CD14-positive monocyte (primary cell): Measurements from ENCODE around the gene ARID4B. TPM values are rescaled to one million over a fixed set of nuclear protein-coding genes. Genes with fewer than 3 reads are reported as not detected.
"Not testable (repeated sequence)": the region's sequence is repeated elsewhere in the genome, so short reads cannot be mapped to it uniquely, and the experiment has no call there.

Experiments used
- DNase-seq, 3 donors: peaks; one replicate each; pipeline ENCODE4 v3.0.0-alpha.2; 2011 to 2022
- H2AFZ ChIP-seq: 2 replicates; pipeline ENCODE4 v1.6.0; 2012; ENCODE audit warnings: mild to moderate bottlenecking, low read depth, low read length, inconsistent platforms; ENCODE audit not compliant: insufficient read depth, poor library complexity, severe bottlenecking
- H3K27ac ChIP-seq, 2 donors: 1 replicate in 1 of 2; 2 replicates in 1 of 2; pipeline ENCODE4 v1.5.1; 2012 to 2013; ENCODE audit warnings: low read length in 2 of 2, control low read depth in 1 of 2, inconsistent platforms in 1 of 2, low read depth in 1 of 2, mild to moderate bottlenecking in 1 of 2
- H3K27me3 ChIP-seq, 2 donors: one replicate each; pipeline versions ENCODE4 v1.6.0 to v1.6.1; 2011 to 2013; ENCODE audit warnings: low read length in 2 of 2; ENCODE audit not compliant: control insufficient read depth in 2 of 2, insufficient read depth in 2 of 2
- H3K36me3 ChIP-seq, 2 donors: replicated peaks in 1 of 2; 1 replicate in 1 of 2; 2 replicates in 1 of 2; pipeline versions ENCODE4 v1.5.1 to v1.6.1; 2012 to 2013; ENCODE audit warnings: low read length in 2 of 2, control low read depth in 1 of 2, inconsistent platforms in 1 of 2, mild to moderate bottlenecking in 1 of 2; ENCODE audit not compliant: insufficient read depth in 2 of 2, control insufficient read depth in 1 of 2
- H3K4me1 ChIP-seq, 2 donors: 1 replicate in 1 of 2; 2 replicates in 1 of 2; pipeline versions ENCODE4 v1.5.1 to v1.6.1; 2012 to 2013; ENCODE audit warnings: low read length in 2 of 2, control low read depth in 1 of 2, inconsistent platforms in 1 of 2, mild to moderate bottlenecking in 1 of 2, moderate library complexity in 1 of 2; ENCODE audit not compliant: insufficient read depth in 2 of 2, control insufficient read depth in 1 of 2
- H3K4me2 ChIP-seq: replicated peaks from 2 replicates; pipeline ENCODE3; 2012; ENCODE audit warnings: low read length, moderate library complexity, mild to moderate bottlenecking; ENCODE audit not compliant: poor library complexity, severe bottlenecking; ENCODE audit errors: extremely low read depth
- H3K4me3 ChIP-seq, 3 experiments: fragments of 200-600 bp in 1 of 3; sonication (generic) in 1 of 3; replicated peaks in 1 of 3; 1 replicate in 2 of 3; 2 replicates in 1 of 3; pipeline ENCODE4 v1.5.1; 2011 to 2013; ENCODE audit warnings: low read length in 3 of 3, mild to moderate bottlenecking in 3 of 3, control low read depth in 2 of 3, low read depth in 2 of 3, inconsistent platforms in 1 of 3, moderate library complexity in 1 of 3
- H3K79me2 ChIP-seq: 2 replicates; pipeline ENCODE4 v1.6.0; 2012; ENCODE audit warnings: mild to moderate bottlenecking, control low read depth, inconsistent platforms, low read length, moderate library complexity; ENCODE audit not compliant: insufficient read depth
- H3K9ac ChIP-seq: 2 replicates; pipeline ENCODE4 v1.6.0; 2017; ENCODE audit warnings: low read length, mild to moderate bottlenecking; ENCODE audit not compliant: insufficient read depth, poor library complexity, severe bottlenecking
- H3K9me3 ChIP-seq, 2 donors: replicated peaks in 1 of 2; 1 replicate in 1 of 2; 2 replicates in 1 of 2; pipeline versions ENCODE4 v1.5.1 to v1.6.1; 2012 to 2013; ENCODE audit warnings: low read length in 2 of 2, control low read depth in 1 of 2; ENCODE audit not compliant: control insufficient read depth in 1 of 2, insufficient read depth in 1 of 2
- H4K20me1 ChIP-seq: 2 replicates; pipeline ENCODE4 v1.6.0; 2012; ENCODE audit warnings: mild to moderate bottlenecking, low read length, control low read depth, moderate library complexity; ENCODE audit not compliant: insufficient read depth
- H3K27ac Mint-ChIP-seq, 7 donors: one replicate each; pipeline ENCODE4 v1.8.0; 2020; ENCODE audit warnings: mild to moderate bottlenecking in 7 of 7, mixed read lengths in 7 of 7, moderate library complexity in 6 of 7, inconsistent platforms in 2 of 7
- H3K27me3 Mint-ChIP-seq, 3 donors: one replicate each; pipeline ENCODE4 v1.8.0; 2021 to 2022; ENCODE audit warnings: low read depth in 3 of 3, mild to moderate bottlenecking in 3 of 3, mixed read lengths in 3 of 3, moderate library complexity in 3 of 3, inconsistent platforms in 1 of 3
- H3K36me3 Mint-ChIP-seq, 2 donors: one replicate each; pipeline ENCODE4 v1.8.0; 2020; ENCODE audit warnings: mixed read lengths in 2 of 2, inconsistent platforms in 1 of 2, mild to moderate bottlenecking in 1 of 2
- H3K4me1 Mint-ChIP-seq: one replicate; pipeline ENCODE4 v1.8.0; 2020; ENCODE audit warnings: mild to moderate bottlenecking, mixed read lengths
- H3K4me3 Mint-ChIP-seq, 2 donors: one replicate each; pipeline ENCODE4 v1.8.0; 2020; ENCODE audit warnings: mild to moderate bottlenecking in 2 of 2, mixed read lengths in 2 of 2, moderate library complexity in 1 of 2
- H3K9me3 Mint-ChIP-seq, 7 donors: one replicate each; pipeline ENCODE4 v1.8.0; 2020 to 2022; ENCODE audit warnings: mixed read lengths in 7 of 7, mild to moderate bottlenecking in 6 of 7, moderate library complexity in 6 of 7, inconsistent platforms in 2 of 7
- CTCF ChIP-seq: fragments of 200-600 bp; IDR thresholded peaks from one replicate; pipeline ENCODE4 v1.8.0; 2022; ENCODE audit warnings: antibody characterized with exemption, mild to moderate bottlenecking
- WGBS: methylation state at CpG from one replicate; pipeline ENCODE4 v1.1.5; 2013; ENCODE audit warnings: missing lambda C conversion rate; ENCODE audit not compliant: insufficient coverage; 5-methylcytosine and 5-hydroxymethylcytosine counted together
- intact Hi-C, 2 donors: fragments of 100-400 bp; cut with micrococcal nuclease; formaldehyde crosslinking; loops; one replicate each; pipeline versions ENCODE4 v1.15.0 to v1.15.1; 2023
- polyA plus RNA-seq, 3 donors: library from polyadenylated mRNA; depleted of rRNA in 1 of 3; unstranded in 2 of 3; stranded (reverse) in 1 of 3; fragments of 300-500 nt in 2 of 3; fragments of >200 nt in 1 of 3; fragmentation: Illumina TruSeq in 2 of 3; gene quantifications; 1 replicate in 2 of 3; 2 replicates in 1 of 3; pipeline ENCODE4 v1.2.3, GENCODE V29; 2012 to 2021

Gene ARID4B
- polyA plus RNA-seq, 3 donors = 9.3 to 15.4 (median 11.1) TPM

GRCh38 chr1:235160383-235160956 is 167.5 kb downstream of the ARID4B start:
- H3K4me3 Mint-ChIP-seq = peak overlapping the region; percentile 99 to 100
- peaks cover 47% of the 10 kb centered on the region for H3K79me2 ChIP-seq
- intact Hi-C loops = loop anchor here (5.0 kb wide), 2 partner anchors 33 to 167 kb away; partner anchors contain the start of genes ARID4B (in 1 of the 2), GGPS1 (in 1 of the 2) and TOMM20 (in 1 of the 2)
- peaks cover 12% of the 10 kb centered on the region for H3K4me1 Mint-ChIP-seq
- 0% methylated on average over 8 of the region's 14 CpGs for WGBS
- no peaks in the 10 kb centered on the region for H3K9me3 ChIP-seq
- peak overlapping the region; percentile 85 for H2AFZ ChIP-seq
- H3K9me3 Mint-ChIP-seq = peaks cover 0 to 5% (median 0%) of the 10 kb centered on the region in 7 donors
- peak overlapping the region; percentile 94 to 96 for H3K27ac ChIP-seq
- no peaks in the 10 kb centered on the region for H3K27me3 ChIP-seq
- H3K36me3 ChIP-seq = peaks cover 29 to 32% of the 10 kb centered on the region in 2 donors
- peak overlapping the region; percentile 97 to 99 (median 99) for H3K27ac Mint-ChIP-seq
- DNase-seq = peak in 1 of 3 donors; percentile 25
- H3K4me2 ChIP-seq = peak overlapping the region; percentile 86
- H3K9ac ChIP-seq = peak overlapping the region; percentile 84
- H3K27me3 Mint-ChIP-seq = no peaks in the 10 kb centered on the region
- H4K20me1 ChIP-seq = peaks cover 7% of the 10 kb centered on the region
- H3K36me3 Mint-ChIP-seq = peaks cover 4 to 17% of the 10 kb centered on the region in 2 donors
- peak overlapping the region; percentile 75 to 97 (median 95) for H3K4me3 ChIP-seq
- peaks cover 14 to 23% of the 10 kb centered on the region in 2 donors for H3K4me1 ChIP-seq
- no peak for TF ChIP-seq CTCF

GRCh38 chr1:235159930-235160329 is 168.0 kb downstream of the ARID4B start:
- H3K79me2 ChIP-seq = peaks cover 47% of the 10 kb centered on the region
- peak overlapping the region in 2 of 3 experiments; percentile 75 to 95 for H3K4me3 ChIP-seq
- peaks cover 14 to 23% of the 10 kb centered on the region in 2 donors for H3K4me1 ChIP-seq
- H3K4me3 Mint-ChIP-seq = peak overlapping the region; percentile 99 to 100
- H3K27ac Mint-ChIP-seq = peak overlapping the region; percentile 53 to 99 (median 97)
- peak overlapping the region; percentile 86 for H3K4me2 ChIP-seq
- H3K27me3 ChIP-seq, H4K20me1 ChIP-seq, DNase-seq, H3K9me3 ChIP-seq, H3K9me3 Mint-ChIP-seq, H3K27me3 Mint-ChIP-seq: not testable (repeated sequence)
- peak overlapping the region; percentile 84 for H3K9ac ChIP-seq
- peaks cover 12% of the 10 kb centered on the region for H3K4me1 Mint-ChIP-seq
- H3K36me3 ChIP-seq = peaks cover 29 to 37% of the 10 kb centered on the region in 2 donors
- 96% methylated on average over 3 of the region's 9 CpGs for WGBS
- H3K36me3 Mint-ChIP-seq = peaks cover 6 to 19% of the 10 kb centered on the region in 2 donors
- H3K27ac ChIP-seq = peak overlapping the region in 1 of 2 donors; percentile 94
- peak overlapping the region; percentile 85 for H2AFZ ChIP-seq
- intact Hi-C loops = loop anchor here (5.0 kb wide), 2 partner anchors 33 to 167 kb away; partner anchors contain the start of genes ARID4B (in 1 of the 2), GGPS1 (in 1 of the 2) and TOMM20 (in 1 of the 2)

GRCh38 chr1:235159284-235159683 is 168.7 kb downstream of the ARID4B start:
- DNase-seq, H3K4me2 ChIP-seq, H2AFZ ChIP-seq, H3K9me3 Mint-ChIP-seq, H3K27me3 ChIP-seq, H3K4me3 ChIP-seq, intact Hi-C loops, H3K27me3 Mint-ChIP-seq, H3K9me3 ChIP-seq, H3K4me3 Mint-ChIP-seq, H3K9ac ChIP-seq, H3K27ac ChIP-seq, H4K20me1 ChIP-seq: not testable (repeated sequence)
- H3K4me1 ChIP-seq = peaks cover 14 to 23% of the 10 kb centered on the region in 2 donors
- peaks cover 13 to 26% of the 10 kb centered on the region in 2 donors for H3K36me3 Mint-ChIP-seq
- H3K4me1 Mint-ChIP-seq = peaks cover 12% of the 10 kb centered on the region
- H3K79me2 ChIP-seq = peaks cover 47% of the 10 kb centered on the region
- peaks cover 35 to 43% of the 10 kb centered on the region in 2 donors for H3K36me3 ChIP-seq
- H3K27ac Mint-ChIP-seq = peak overlapping the region in 1 of 7 donors; percentile 28
- 83% methylated on average over 8 of the region's 9 CpGs for WGBS
